Measurements from ENCODE around the gene KCNK3. TPM values are rescaled to one million over a fixed set of nuclear protein-coding genes. Genes with fewer than 3 reads are reported as not detected.

Gene KCNK3
- polyA plus RNA-seq, 1 donor (not counting 4 experiments of a cell fraction or from before 2014, with no cell fraction given), result not detected

- no peaks in the 10 kb centered on the region for H3K9me1 ChIP-seq (ENCODE audit: control insufficient read depth, extremely low read depth, insufficient read depth, low read length)
- H3K79me2 ChIP-seq (ENCODE audit: control insufficient read depth, insufficient read depth, low read length), result no peaks in the 10 kb centered on the region
- H3K4me2 ChIP-seq (ENCODE audit: control insufficient read depth, extremely low read depth, insufficient read depth, low read depth, low read length), result no peak overlapping the region
- no peak overlapping the region for H2AFZ ChIP-seq (ENCODE audit: control insufficient read depth, low read length)
- H3K9me3 ChIP-seq (ENCODE audit: control insufficient read depth, low read depth, low read length), result no peaks in the 10 kb centered on the region
- no peak overlapping the region for H3K4me3 ChIP-seq (ENCODE audit: control insufficient read depth in 2 of 3, extremely low read depth in 1 of 3, insufficient read depth in 2 of 3, low read depth in 1 of 3, low read length in 3 of 3)
- no peak for FAIRE-seq
- no peaks in the 10 kb centered on the region for H3K36me3 ChIP-seq (ENCODE audit: control insufficient read depth in 2 of 2, extremely low read depth in 1 of 2, insufficient read depth in 2 of 2, low read length in 2 of 2)
- no peak overlapping the region for H3K9ac ChIP-seq (ENCODE audit: control insufficient read depth, extremely low read depth, insufficient read depth, low read length)
- no peaks in the 10 kb centered on the region for H4K20me1 ChIP-seq (ENCODE audit: control insufficient read depth, extremely low read depth, insufficient read depth, low read length)
- dilution Hi-C loops (cut with MboI; ENCODE audit: extremely low pct_ligation_motif_present, low sequenced_read_pairs), result no loop called here
- H3K27ac ChIP-seq (ENCODE audit: control insufficient read depth, insufficient read depth, low read length), result no peak overlapping the region
- no peak for DNase-seq (ENCODE audit: low read depth, low spot score)
- peaks cover 11% of the 10 kb centered on the region for H3K4me1 ChIP-seq (ENCODE audit: control insufficient read depth, extremely low read depth, insufficient read depth, low read length)
- peaks cover 69% of the 10 kb centered on the region for H3K27me3 ChIP-seq (ENCODE audit: control insufficient read depth, extremely low read depth, insufficient read depth, low read length)
- TF ChIP-seq CTCF (optimal IDR thresholded peaks at IDR 0.05 in 1 of 3, IDR thresholded peaks at IDR 0.05 in 1 of 3, conservative IDR thresholded peaks at IDR 0.05 in 1 of 3; ENCODE audit: extremely low read depth in 1 of 3, insufficient read depth in 2 of 3, low read length in 3 of 3) (no peak), EZH2 (IDR thresholded peaks at IDR 0.05; ENCODE audit: low read length) (no peak)
Measured at GRCh38 chr2:26691161-26691560, 1.4 kb upstream of the KCNK3 start.

GRCh38 chr2:26691881-26692278 is 642 bp upstream of the KCNK3 start:
- no peaks in the 10 kb centered on the region for H3K36me3 ChIP-seq (ENCODE audit: control insufficient read depth in 2 of 2, extremely low read depth in 1 of 2, insufficient read depth in 2 of 2, low read length in 2 of 2)
- no peak overlapping the region for H3K4me2 ChIP-seq (ENCODE audit: control insufficient read depth, extremely low read depth, insufficient read depth, low read depth, low read length)
- no peak overlapping the region for H2AFZ ChIP-seq (ENCODE audit: control insufficient read depth, low read length)
- no peak for DNase-seq (ENCODE audit: low read depth, low spot score)
- H3K9ac ChIP-seq (ENCODE audit: control insufficient read depth, extremely low read depth, insufficient read depth, low read length), result no peak overlapping the region
- H3K4me3 ChIP-seq (ENCODE audit: control insufficient read depth in 2 of 3, extremely low read depth in 1 of 3, insufficient read depth in 2 of 3, low read depth in 1 of 3, low read length in 3 of 3), result no peak overlapping the region
- dilution Hi-C loops (cut with MboI; ENCODE audit: extremely low pct_ligation_motif_present, low sequenced_read_pairs), result no loop called here
- TF ChIP-seq CTCF (optimal IDR thresholded peaks at IDR 0.05 in 1 of 3, IDR thresholded peaks at IDR 0.05 in 1 of 3, conservative IDR thresholded peaks at IDR 0.05 in 1 of 3; ENCODE audit: extremely low read depth in 1 of 3, insufficient read depth in 2 of 3, low read length in 3 of 3) (no peak), EZH2 (IDR thresholded peaks at IDR 0.05; ENCODE audit: low read length) (no peak)
- H3K27ac ChIP-seq (ENCODE audit: control insufficient read depth, insufficient read depth, low read length), result no peak overlapping the region
- H3K9me1 ChIP-seq (ENCODE audit: control insufficient read depth, extremely low read depth, insufficient read depth, low read length), result no peaks in the 10 kb centered on the region
- H4K20me1 ChIP-seq (ENCODE audit: control insufficient read depth, extremely low read depth, insufficient read depth, low read length), result no peaks in the 10 kb centered on the region
- H3K9me3 ChIP-seq (ENCODE audit: control insufficient read depth, low read depth, low read length), result no peaks in the 10 kb centered on the region
- peaks cover 16% of the 10 kb centered on the region for H3K4me1 ChIP-seq (ENCODE audit: control insufficient read depth, extremely low read depth, insufficient read depth, low read length)
- FAIRE-seq, result no peak
- no peaks in the 10 kb centered on the region for H3K79me2 ChIP-seq (ENCODE audit: control insufficient read depth, insufficient read depth, low read length)
- H3K27me3 ChIP-seq (ENCODE audit: control insufficient read depth, extremely low read depth, insufficient read depth, low read length), result peaks cover 62% of the 10 kb centered on the region
